GM19468 (cell line): ENCODE data around the gene ANKDD1A.

ENCODE experiments used
- ATAC-seq: cut with Tn5 transposase; IDR thresholded peaks from one replicate; pipeline ENCODE4 v1.9.1; 2021; ENCODE audit warnings: mild to moderate bottlenecking, moderate library complexity, moderate number of reproducible peaks; ENCODE audit not compliant: unreplicated experiment; ENCODE audit errors: extremely low read depth

The ANKDD1A gene

GRCh38 chr15:64894395-64895056 is 17.2 kb upstream of the ANKDD1A start:
- peak; percentile 8 for ATAC-seq

DNA sequence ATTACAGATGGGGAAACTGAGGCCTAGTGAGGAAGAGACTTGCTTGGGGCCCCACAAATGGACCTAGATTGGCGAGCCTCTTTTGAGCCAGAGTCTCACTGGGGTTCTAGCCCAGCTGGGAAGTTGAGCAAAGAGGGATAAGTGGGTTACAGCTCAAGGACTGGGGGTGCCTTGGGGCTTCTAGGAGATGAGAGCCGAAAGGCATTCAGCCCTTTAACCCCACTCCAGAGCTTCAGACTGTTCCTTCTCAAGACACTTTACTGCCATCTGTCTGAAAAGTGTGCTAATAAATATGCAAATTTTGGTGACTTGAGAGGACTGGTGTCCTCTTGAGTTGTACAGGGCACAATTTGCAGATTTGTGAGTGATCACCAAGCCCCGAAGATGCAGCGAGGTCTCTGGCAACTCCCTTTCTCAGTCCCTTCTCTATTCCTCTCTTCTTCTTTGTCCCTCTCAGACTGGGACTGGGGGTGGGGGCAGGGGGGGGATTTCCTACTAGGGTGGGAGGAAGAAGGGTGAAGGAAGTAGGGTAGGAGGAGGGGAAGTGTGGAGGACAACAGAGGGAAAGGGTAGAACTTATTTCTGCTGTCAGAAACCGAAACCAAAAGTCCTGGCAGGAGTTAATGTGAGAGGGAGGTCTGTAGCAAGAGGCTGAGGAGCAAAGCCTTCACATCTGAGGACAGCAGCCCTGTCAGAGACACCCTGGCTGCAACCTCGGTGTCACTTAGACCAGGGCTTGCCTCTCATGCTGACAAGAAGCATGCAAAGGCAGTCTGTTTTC is 16.2 kb upstream of the ANKDD1A start:
- no peak for ATAC-seq

GRCh38 chr15:64896371-64897069 is 15.2 kb upstream of the ANKDD1A start:
- no peak for ATAC-seq

GRCh38 chr15:64897345-64897985 is 14.2 kb upstream of the ANKDD1A start:
- no peak for ATAC-seq

DNA sequence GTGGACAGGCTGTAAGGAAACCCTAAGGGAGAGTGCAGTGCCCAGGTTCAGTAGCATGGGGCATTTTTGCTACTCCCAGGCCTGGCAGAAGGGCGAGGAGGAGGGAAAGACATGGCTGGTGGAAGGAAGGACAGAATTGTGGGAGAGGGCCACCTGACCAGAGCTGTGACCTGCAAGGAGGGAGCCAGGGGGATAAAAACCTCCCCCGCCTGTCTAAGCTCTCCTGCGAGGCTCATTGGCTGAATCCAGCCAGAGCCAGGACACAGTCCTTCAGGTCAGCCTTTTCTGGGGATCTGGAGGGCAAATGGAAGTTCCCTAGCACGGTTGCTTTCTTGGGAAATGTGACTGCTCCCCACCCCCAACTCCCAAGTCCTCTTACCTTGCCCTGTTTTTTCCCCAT is 13.3 kb upstream of the ANKDD1A start:
- no peak for ATAC-seq

- ATAC-seq = no peak
Measured at GRCh38 chr15:64901141-64901540, 10.6 kb upstream of the ANKDD1A start.

DNA sequence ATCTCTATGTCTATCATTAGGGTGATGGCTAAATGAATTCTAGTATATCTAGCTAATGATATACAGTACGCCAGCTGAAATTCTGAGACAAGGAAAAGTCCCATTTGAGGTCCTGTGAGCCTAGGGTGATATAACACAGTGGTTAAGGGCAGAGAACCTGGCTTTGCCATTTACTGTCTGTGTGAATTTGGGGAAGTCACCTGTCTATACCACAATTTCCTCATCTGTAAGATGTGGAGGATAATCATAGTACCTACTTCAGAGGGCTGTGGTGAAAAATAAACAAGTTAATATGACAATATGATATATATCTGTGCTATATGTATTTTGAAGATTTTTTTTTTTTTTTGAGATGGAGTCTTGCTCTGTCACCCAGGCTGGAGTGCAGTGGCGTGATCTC is 9.8 kb upstream of the ANKDD1A start:
- ATAC-seq = no peak

DNA sequence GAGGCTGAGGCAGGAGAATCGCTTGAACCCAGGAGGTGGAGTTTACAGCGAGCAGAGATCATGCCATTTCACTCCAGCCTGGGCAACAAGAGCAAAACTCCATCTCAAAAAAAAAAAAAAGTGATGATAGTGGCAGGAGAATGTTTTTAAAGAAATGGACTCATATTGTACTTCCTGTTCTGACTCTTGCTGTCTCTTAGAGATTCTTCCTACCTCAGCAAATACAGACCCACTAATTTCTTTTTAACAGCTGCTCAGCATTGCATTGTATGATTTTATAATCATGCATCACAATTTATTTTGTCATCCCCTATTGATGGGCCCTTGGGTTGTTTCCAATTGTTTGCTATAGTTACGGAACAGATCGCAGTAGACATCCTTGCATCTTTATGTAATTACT is 8.8 kb upstream of the ANKDD1A start:
- no peak for ATAC-seq

- ATAC-seq = no peak
Measured at GRCh38 chr15:64903326-64903950, 8.3 kb upstream of the ANKDD1A start.

DNA sequence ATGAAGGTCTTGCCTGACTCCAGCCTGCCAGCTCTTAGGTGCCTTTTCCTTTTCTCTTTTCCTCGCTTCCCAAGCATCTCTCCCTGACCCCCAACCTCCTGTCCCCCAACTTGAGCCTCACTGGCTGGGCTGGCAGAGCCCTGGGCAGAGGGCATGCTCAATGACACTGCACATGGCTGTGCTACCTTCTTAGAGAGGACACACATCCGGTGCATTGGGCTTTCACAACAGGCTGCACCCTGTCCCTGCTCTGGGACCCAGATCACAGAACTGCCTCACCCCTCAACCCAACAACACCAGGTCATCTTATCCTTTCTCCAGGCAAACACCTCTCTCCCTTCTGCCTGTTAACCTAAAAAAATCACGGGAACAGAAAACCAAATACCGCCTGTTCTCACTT is 7.5 kb upstream of the ANKDD1A start:
- ATAC-seq = no peak

GRCh38 chr15:64905119-64905831 is 6.4 kb upstream of the ANKDD1A start:
- ATAC-seq = no peak

DNA sequence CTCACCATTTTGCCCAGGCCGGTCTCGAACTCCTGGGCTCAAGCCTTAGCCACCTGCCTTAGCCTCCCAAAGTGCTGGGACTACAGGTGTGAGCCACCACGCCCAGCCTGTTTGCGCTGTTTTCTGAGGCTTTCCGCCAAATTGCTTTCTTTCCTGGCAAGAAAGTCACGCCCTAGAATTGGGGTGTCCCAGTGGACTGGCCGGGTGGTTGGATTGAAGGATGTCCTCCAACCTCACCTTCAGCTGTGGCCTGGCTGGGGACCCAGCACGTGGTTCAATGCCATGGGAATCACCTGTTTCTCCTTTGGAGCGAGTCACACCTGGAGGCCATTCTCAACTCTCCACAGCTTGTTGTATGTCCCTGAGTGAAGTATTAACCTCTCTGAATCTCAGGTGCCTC is 5.8 kb upstream of the ANKDD1A start:
- no peak for ATAC-seq

- no peak for ATAC-seq
Measured at GRCh38 chr15:64906402-64906801, 5.3 kb upstream of the ANKDD1A start.

- no peak for ATAC-seq
Measured at GRCh38 chr15:64907991-64908390, 3.7 kb upstream of the ANKDD1A start.

GRCh38 chr15:64909546-64909945 is 2.2 kb upstream of the ANKDD1A start:
- ATAC-seq = no peak

DNA sequence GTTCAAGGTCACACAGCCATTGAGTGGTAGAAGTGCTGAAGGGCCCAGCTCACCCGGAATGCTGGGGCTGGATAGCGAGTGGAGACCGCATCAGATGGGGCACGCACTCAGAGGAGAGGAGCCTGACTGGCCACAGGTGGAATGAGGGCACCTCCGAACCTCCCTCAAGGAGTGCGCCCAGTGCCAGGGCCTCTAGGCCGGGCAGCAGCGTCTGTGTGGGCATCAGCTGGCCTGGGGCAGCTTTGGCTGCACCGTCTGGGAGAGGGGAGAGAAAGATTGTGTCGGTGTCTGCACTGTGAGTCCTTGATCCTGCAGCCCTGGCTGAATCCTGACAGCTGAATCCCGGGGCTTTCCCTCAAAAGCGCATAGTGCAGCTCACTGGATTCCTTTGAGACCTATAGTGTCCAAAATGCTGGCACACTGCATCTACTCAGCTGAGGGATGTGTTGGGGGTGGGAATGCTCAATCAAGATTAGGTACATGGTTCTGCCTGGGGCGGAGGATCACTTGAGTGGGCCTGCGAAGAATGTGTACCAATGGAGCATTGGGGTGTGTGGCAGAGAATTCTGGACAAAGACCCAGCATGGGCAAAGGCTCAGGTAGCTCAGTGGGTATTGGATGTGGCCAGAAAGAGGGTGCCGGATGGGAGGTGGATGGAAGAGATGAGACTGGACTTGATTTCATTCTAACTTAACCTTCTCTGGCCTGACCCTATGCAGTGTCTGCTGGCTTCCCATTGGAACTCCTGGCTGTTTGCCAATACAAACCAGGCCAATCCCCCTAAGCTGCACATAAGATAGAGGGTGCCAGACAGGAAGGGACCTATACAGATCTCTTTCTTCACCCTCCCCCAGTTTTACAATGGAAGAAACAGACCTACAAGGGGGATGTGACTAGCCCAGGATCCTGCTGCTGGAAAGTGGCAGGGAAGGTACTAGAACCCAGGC is 950 bp downstream of the ANKDD1A start:
- no peak for ATAC-seq

DNA sequence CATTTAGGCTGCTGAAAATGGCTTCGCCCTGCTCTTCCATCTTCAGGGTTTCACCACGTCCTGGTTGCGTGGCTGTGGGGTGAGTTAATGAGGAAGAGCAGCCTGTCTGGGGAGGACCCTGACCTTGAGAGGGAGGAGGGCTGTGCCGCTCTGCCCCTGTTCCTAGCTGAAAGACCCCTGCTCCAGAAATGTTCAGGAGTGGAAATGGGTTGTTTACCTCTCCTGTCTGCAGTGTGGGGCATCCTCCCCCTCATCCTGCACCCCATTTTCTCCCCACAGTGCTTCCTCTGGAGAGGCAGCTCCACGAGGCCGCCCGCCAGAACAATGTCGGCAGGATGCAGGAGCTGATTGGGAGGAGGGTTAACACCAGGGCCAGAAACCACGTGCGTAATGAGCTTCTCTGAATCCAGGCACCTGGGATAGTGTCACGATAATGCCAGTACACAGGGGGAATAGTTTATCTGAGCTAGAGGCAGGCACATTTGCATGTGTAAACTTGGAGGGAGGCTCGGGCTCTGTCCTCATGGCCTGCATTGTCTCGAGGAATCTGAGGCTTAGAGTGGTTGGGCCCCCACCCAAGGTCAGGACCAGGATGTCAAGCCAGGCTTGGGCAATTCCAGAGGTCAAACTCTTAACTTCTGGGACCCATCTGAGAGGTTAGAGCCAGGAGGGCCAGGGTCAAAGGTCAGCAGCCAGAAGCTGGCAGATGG is 4.0 kb downstream of the ANKDD1A start:
- no peak for ATAC-seq

DNA sequence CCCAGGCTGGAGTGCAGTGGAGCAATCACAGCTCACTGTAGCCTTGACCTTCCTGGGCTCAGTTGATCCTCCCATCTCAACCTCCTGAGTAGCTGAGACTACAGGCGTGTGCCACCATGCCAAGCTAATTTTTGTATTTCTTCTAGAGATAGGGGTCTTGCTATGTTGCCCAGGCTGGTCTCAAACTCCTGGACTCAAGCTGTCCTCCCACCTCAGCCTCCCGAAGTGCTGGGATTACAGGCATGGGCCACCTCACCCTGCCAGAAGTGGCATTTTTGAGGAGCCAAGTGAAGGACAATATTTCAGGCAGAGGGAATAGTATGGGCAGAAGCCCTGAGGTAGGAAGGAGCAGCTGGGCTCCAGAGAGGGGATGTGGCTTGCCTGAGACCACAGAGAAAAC is 4.7 kb downstream of the ANKDD1A start:
- no peak for ATAC-seq
